Measurements from ENCODE around the gene BET1L. TPM values are rescaled to one million over a fixed set of nuclear protein-coding genes. Genes with fewer than 3 reads are reported as not detected.
"Not testable (repeated sequence)": the region's sequence is repeated elsewhere in the genome, so short reads cannot be mapped to it uniquely, and the experiment has no call there.

Gene BET1L
- total RNA-seq, 8 experiments from 2014 or later: 17.7 to 35.6 (median 31.3) TPM

- Histone ChIP-seq H3K4me3 (no peak overlapping the region), H3K4me1 (replicated peaks in 1 of 2) (peaks cover 0 to 2% of the 10 kb centered on the region in 2 donors)
Observed at GRCh38 chr11:196786-197731, 10.1 kb downstream of the BET1L start.

GRCh38 chr11:193481-193880 is 13.7 kb downstream of the BET1L start:
- H3K27ac ChIP-seq; in situ Hi-C loops (cut with MboI; ENCODE audit: low pct_unique_long_range_greater_than_20kb in 2 of 9, low sequenced_read_pairs in 9 of 9, unreplicated experiment in 9 of 9); H3K4me1 ChIP-seq (replicated peaks in 1 of 2); H3K4me3 ChIP-seq: not testable (repeated sequence)
- WGBS, 10 experiments: no CpG with 5 or more reads among the region's 5 CpGs
- ATAC-seq (replicated peaks in 6 of 8): peak in 1 of 8 experiments; percentile 11

More at GRCh38 chr11:196786-197731, 10.1 kb downstream of the BET1L start:
- peak in 4 of 8 experiments; percentile 10 to 14 (median 12) for ATAC-seq (replicated peaks in 6 of 8)
- no peak overlapping the region for H3K27ac ChIP-seq
- WGBS, 10 experiments: 44 to 100% (median 80%) methylated on average over 1 to 4 of the region's 23 CpGs; no CpG with 5 or more reads in 3 of the 10 experiments
- in situ Hi-C loops (cut with MboI; ENCODE audit: low pct_unique_long_range_greater_than_20kb in 2 of 9, low sequenced_read_pairs in 9 of 9, unreplicated experiment in 9 of 9): no loop called here

- in situ Hi-C loops (cut with MboI; ENCODE audit: low pct_unique_long_range_greater_than_20kb in 2 of 9, low sequenced_read_pairs in 9 of 9, unreplicated experiment in 9 of 9); H3K4me1 ChIP-seq (replicated peaks in 1 of 2); ATAC-seq (replicated peaks in 6 of 8); H3K4me3 ChIP-seq; H3K27ac ChIP-seq: not testable (repeated sequence)
- no CpG with 5 or more reads among the region's 11 CpGs for WGBS, 10 experiments
Observed at GRCh38 chr11:192674-193128, 14.5 kb downstream of the BET1L start, which contains the start of gene SCGB1C1. Gene SCGB1C1 (plus strand): TSS chr11:193078. CDS start chr11:193100, 22 bp downstream.

GRCh38 chr11:191490-192478 is 15.4 kb downstream of the BET1L start:
- H3K27ac ChIP-seq; in situ Hi-C loops (cut with MboI; ENCODE audit: low pct_unique_long_range_greater_than_20kb in 2 of 9, low sequenced_read_pairs in 9 of 9, unreplicated experiment in 9 of 9): not testable (repeated sequence)
- WGBS, 10 experiments: no CpG with 5 or more reads among the region's 8 CpGs

GRCh38 chr11:190546-190945 is 16.7 kb downstream of the BET1L start:
- H3K4me1 ChIP-seq (replicated peaks in 1 of 2); in situ Hi-C loops (cut with MboI; ENCODE audit: low pct_unique_long_range_greater_than_20kb in 2 of 9, low sequenced_read_pairs in 9 of 9, unreplicated experiment in 9 of 9); H3K4me3 ChIP-seq; H3K27ac ChIP-seq; ATAC-seq (replicated peaks in 6 of 8): not testable (repeated sequence)
- WGBS, 10 experiments: no CpG with 5 or more reads among the region's 5 CpGs

More at GRCh38 chr11:191490-192478, 15.4 kb downstream of the BET1L start:
- ATAC-seq (replicated peaks in 6 of 8): peak; percentile 19 to 83 (median 63)
- H3K4me3 ChIP-seq; H3K4me1 ChIP-seq (replicated peaks in 1 of 2): not testable (repeated sequence)

- WGBS, 10 experiments: no CpG with 5 or more reads among the region's 25 CpGs
- H3K4me1 ChIP-seq (replicated peaks in 1 of 2); H3K27ac ChIP-seq; in situ Hi-C loops (cut with MboI; ENCODE audit: low pct_unique_long_range_greater_than_20kb in 2 of 9, low sequenced_read_pairs in 9 of 9, unreplicated experiment in 9 of 9); H3K4me3 ChIP-seq: not testable (repeated sequence)
- peak; percentile 31 to 90 (median 48) for ATAC-seq (replicated peaks in 6 of 8)
Observed at GRCh38 chr11:189843-190311, 17.3 kb downstream of the BET1L start.

- H3K4me3 ChIP-seq; H3K4me1 ChIP-seq (replicated peaks in 1 of 2); H3K27ac ChIP-seq; in situ Hi-C loops (cut with MboI; ENCODE audit: low pct_unique_long_range_greater_than_20kb in 2 of 9, low sequenced_read_pairs in 9 of 9, unreplicated experiment in 9 of 9): not testable (repeated sequence)
- WGBS, 10 experiments: no CpG with 5 or more reads among the region's 55 CpGs
- ATAC-seq (replicated peaks in 6 of 8): peak in 6 of 8 experiments; percentile 11 to 38 (median 20)
Observed at GRCh38 chr11:189200-189783, 17.9 kb downstream of the BET1L start.

GRCh38 chr11:180242-180641 is 27.0 kb downstream of the BET1L start:
- H3K4me1 ChIP-seq (replicated peaks in 1 of 2); H3K27ac ChIP-seq; ATAC-seq (replicated peaks in 6 of 8); in situ Hi-C loops (cut with MboI; ENCODE audit: low pct_unique_long_range_greater_than_20kb in 2 of 9, low sequenced_read_pairs in 9 of 9, unreplicated experiment in 9 of 9); H3K4me3 ChIP-seq: not testable (repeated sequence)
- WGBS, 10 experiments: no CpG with 5 or more reads among the region's 13 CpGs

Other genes with a start within 250 kb of the BET1L start
- gene SCGB1C1, start 14.3 kb downstream of the BET1L start, total RNA-seq: not detected
- 10 to 100 TPM; 39.0 to 94.0 (median 64.1) TPM for gene RIC8A, start 309 bp upstream of the BET1L start, total RNA-seq
- 10 to 100 TPM; 15.1 to 35.0 (median 16.6) TPM for gene SIRT3, start 28.9 kb upstream of the BET1L start, total RNA-seq
- gene PSMD13, start 29.6 kb upstream of the BET1L start, total RNA-seq: 100 to 1,000 TPM; 106 to 155 (median 141) TPM
- gene NLRP6, start 71.0 kb upstream of the BET1L start, total RNA-seq: under 1 TPM in 4 of 8 experiments, not detected in 4; 0.14 to 0.33 (median 0.16) TPM
- gene PGGHG, start 81.7 kb upstream of the BET1L start, total RNA-seq: 10 to 100 TPM in 2 of 8 experiments, 1 to 10 TPM in 3, under 1 TPM in 3; 0.60 to 40.6 (median 3.3) TPM
- gene IFITM5, start 92.1 kb upstream of the BET1L start, total RNA-seq: 1 to 10 TPM in 2 of 8 experiments, under 1 TPM in 1, not detected in 5; 0.51 to 1.5 (median 1.1) TPM
- 100 to 1,000 TPM in 4 of 8 experiments, 10 to 100 TPM in 1, 1 to 10 TPM in 2, under 1 TPM in 1; 0.38 to 809 (median 64.6) TPM for gene IFITM2, start 100.4 kb upstream of the BET1L start, total RNA-seq
- gene IFITM1, start 106.6 kb upstream of the BET1L start, total RNA-seq: 1,000 to 10,000 TPM in 2 of 8 experiments, 100 to 1,000 TPM in 2, under 1 TPM in 1, not detected in 3; 0.16 to 1,915 (median 317) TPM
- gene IFITM3, start 113.5 kb upstream of the BET1L start, total RNA-seq: 1,000 to 10,000 TPM in 1 of 8 experiments, 100 to 1,000 TPM in 3, 10 to 100 TPM in 1, 1 to 10 TPM in 3; 1.1 to 1,534 (median 213) TPM
- 100 to 1,000 TPM in 1 of 8 experiments, 10 to 100 TPM in 6, 1 to 10 TPM in 1; 9.7 to 103 (median 70.9) TPM for gene B4GALNT4, start 162.1 kb upstream of the BET1L start, total RNA-seq
- gene PKP3, start 186.8 kb upstream of the BET1L start, total RNA-seq: 10 to 100 TPM in 1 of 8 experiments, 1 to 10 TPM in 3, under 1 TPM in 3, not detected in 1; 0.21 to 24.4 (median 3.2) TPM
- 100 to 1,000 TPM in 1 of 8 experiments, 10 to 100 TPM in 7; 19.5 to 131 (median 28.5) TPM for gene SIGIRR, start 207.6 kb upstream of the BET1L start, total RNA-seq
- gene ANO9, start 234.6 kb upstream of the BET1L start, total RNA-seq: 1 to 10 TPM in 3 of 8 experiments, under 1 TPM in 4, not detected in 1; 0.11 to 4.3 (median 0.60) TPM
- 10 to 100 TPM; 11.4 to 37.9 (median 21.2) TPM for gene PTDSS2, start 242.9 kb upstream of the BET1L start, total RNA-seq

Data from motor neuron (in vitro differentiated cells).